HG02763 (cell line): Measurements from ENCODE around the gene LAG3.
A peak's percentile ranks its signal among the peaks of the same experiment; 100 is the strongest.

Experiments used
- ATAC-seq: cut with Tn5 transposase; IDR thresholded peaks from one replicate; pipeline ENCODE4 v1.9.1; 2021; ENCODE audit warnings: mild to moderate bottlenecking, moderate library complexity; ENCODE audit not compliant: unreplicated experiment

LAG3 gene

GRCh38 chr12:6752921-6753771 lies 19.2 kb upstream of the LAG3 start, which contains the start of gene MLF2:
MLF2 (minus strand) TSS chr12:6753141; CDS start chr12:6752334, 807 bp downstream.
- peak; percentile 85 for ATAC-seq

GRCh38 chr12:6753772-6754356 lies 18.5 kb upstream of the LAG3 start:
- ATAC-seq = no peak

GRCh38 chr12:6754411-6754810 lies 17.9 kb upstream of the LAG3 start:
- ATAC-seq = no peak

GRCh38 chr12:6757028-6757690 lies 15.2 kb upstream of the LAG3 start:
- no peak for ATAC-seq

- ATAC-seq = no peak
Measured at GRCh38 chr12:6758506-6759095, 13.7 kb upstream of the LAG3 start.

- ATAC-seq = no peak
Measured at GRCh38 chr12:6759741-6760140, 12.6 kb upstream of the LAG3 start.

- ATAC-seq = no peak
Measured at GRCh38 chr12:6763380-6763779, 8.9 kb upstream of the LAG3 start.

- ATAC-seq = peak; percentile 68
Measured at GRCh38 chr12:6764011-6764828, 8.1 kb upstream of the LAG3 start.

- no peak for ATAC-seq
Measured at GRCh38 chr12:6765048-6765633, 7.2 kb upstream of the LAG3 start.

GRCh38 chr12:6765634-6766581 lies 6.4 kb upstream of the LAG3 start, which contains the start of gene PTMS:
PTMS (plus strand) TSS chr12:6766363; CDS start chr12:6766706, 343 bp downstream.
- ATAC-seq = peak; percentile 25

GRCh38 chr12:6766651-6767349 lies 5.5 kb upstream of the LAG3 start:
- peak; percentile 43 for ATAC-seq

GRCh38 chr12:6767353-6768319 lies 4.7 kb upstream of the LAG3 start:
- no peak for ATAC-seq

GRCh38 chr12:6768437-6768914 lies 3.8 kb upstream of the LAG3 start:
- no peak for ATAC-seq

- ATAC-seq = no peak
Measured at GRCh38 chr12:6768990-6769389, 3.3 kb upstream of the LAG3 start.

GRCh38 chr12:6769666-6770065 lies 2.7 kb upstream of the LAG3 start:
- ATAC-seq = no peak

GRCh38 chr12:6770094-6770493 lies 2.2 kb upstream of the LAG3 start:
- ATAC-seq = no peak

GRCh38 chr12:6770600-6770999 lies 1.7 kb upstream of the LAG3 start:
- no peak for ATAC-seq
